Body of pancreas (tissue), 4 donors: ENCODE data around the gene PPP1R9A.

Experiments
- POLR2A ChIP-seq, 3 donors: fragments of 450-650 bp; IDR thresholded peaks; one replicate each; pipeline ENCODE4 v1.6.1; 2016; ENCODE audit warnings: antibody characterized with exemption in 3 of 3, mild to moderate bottlenecking in 2 of 3
- TF ChIP-seq, protein P1 (sequence below), 7 experiments: fragments of 450-650 bp in 4 of 7; fragments of 200-600 bp in 3 of 7; sonication (generic) in 3 of 7; IDR thresholded peaks; one replicate each; pipeline ENCODE4 v1.5.1; 2016 to 2019; ENCODE audit warnings: antibody characterized with exemption in 7 of 7

DNA sequence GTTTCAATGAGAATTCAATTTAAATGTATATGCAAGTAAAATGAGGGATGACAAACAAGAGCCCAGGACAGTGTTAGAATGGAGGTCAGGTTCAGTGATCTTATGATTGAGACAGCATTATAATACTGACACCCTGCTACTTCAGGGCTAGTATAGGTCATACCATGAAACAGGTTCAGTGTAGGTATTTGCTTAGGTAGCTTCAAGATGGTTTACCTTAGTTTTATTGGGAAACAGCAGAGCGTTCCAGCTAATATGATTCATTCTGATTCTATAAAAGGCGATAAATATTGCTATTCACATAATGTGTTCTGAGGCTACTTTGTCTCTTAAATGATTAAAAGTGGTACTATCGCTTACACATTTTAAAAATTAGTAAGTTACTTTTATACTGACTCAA, 203.3 kb downstream of the PPP1R9A start:
- TF ChIP-seq, protein P1, sequence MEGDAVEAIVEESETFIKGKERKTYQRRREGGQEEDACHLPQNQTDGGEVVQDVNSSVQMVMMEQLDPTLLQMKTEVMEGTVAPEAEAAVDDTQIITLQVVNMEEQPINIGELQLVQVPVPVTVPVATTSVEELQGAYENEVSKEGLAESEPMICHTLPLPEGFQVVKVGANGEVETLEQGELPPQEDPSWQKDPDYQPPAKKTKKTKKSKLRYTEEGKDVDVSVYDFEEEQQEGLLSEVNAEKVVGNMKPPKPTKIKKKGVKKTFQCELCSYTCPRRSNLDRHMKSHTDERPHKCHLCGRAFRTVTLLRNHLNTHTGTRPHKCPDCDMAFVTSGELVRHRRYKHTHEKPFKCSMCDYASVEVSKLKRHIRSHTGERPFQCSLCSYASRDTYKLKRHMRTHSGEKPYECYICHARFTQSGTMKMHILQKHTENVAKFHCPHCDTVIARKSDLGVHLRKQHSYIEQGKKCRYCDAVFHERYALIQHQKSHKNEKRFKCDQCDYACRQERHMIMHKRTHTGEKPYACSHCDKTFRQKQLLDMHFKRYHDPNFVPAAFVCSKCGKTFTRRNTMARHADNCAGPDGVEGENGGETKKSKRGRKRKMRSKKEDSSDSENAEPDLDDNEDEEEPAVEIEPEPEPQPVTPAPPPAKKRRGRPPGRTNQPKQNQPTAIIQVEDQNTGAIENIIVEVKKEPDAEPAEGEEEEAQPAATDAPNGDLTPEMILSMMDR (IDR thresholded peaks at IDR 0.05), result no peak
- no peak for TF ChIP-seq POLR2A (IDR thresholded peaks at IDR 0.05)
